MM.1S (cell line): ENCODE data around the gene ACVR1.
"Not testable (repeated sequence)": the region's sequence is repeated elsewhere in the genome, so short reads cannot be mapped to it uniquely, and the experiment has no call there.

ENCODE experiments used
- CTCF ChIP-seq: fragments of 300-600 bp; sonication (generic); IDR thresholded peaks from 2 replicates; pipeline ENCODE4 v1.5.1; 2016; ENCODE audit warnings: antibody characterized with exemption, low read length, mixed read lengths
- EZH2phosphoT487 ChIP-seq: fragments of 300-600 bp; sonication (generic); IDR thresholded peaks from 2 replicates; pipeline ENCODE4 v1.6.1; 2018; ENCODE audit warnings: antibody characterized with exemption, low read length

DNA sequence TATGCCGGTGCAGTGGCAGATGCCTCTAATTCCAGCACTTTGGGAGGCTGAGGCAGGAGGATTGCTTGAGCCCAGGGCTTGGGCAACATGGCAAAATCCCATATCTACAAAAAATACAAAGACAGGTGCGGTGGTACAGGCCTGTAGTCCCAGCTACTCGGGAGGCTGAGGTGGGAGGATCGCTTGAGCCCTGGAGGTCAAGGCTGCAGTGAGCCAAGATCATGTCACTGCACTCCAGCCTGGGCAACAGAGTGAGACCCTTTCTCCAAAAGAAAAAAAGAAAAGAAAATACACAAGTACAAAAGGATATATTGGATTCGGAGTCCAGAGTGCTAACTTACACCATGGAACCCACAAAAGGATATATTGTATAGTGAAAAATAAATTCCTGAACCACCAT is 8.4 kb upstream of the ACVR1 start:
- TF ChIP-seq CTCF, EZH2phosphoT487: not testable (repeated sequence)
